GM19238 (cell line): ENCODE data around the gene FAAH.
A peak's percentile ranks its signal among the peaks of the same experiment; 100 is the strongest.

Source experiments
- DNase-seq: peaks from one replicate; pipeline ENCODE4 v3.0.0; 2011; ENCODE audit warnings: low spot score; ENCODE audit not compliant: insufficient read length

FAAH gene

GRCh38 chr1:46400421-46400820, 6.3 kb downstream of the FAAH start:
- DNase-seq = no peak

DNA sequence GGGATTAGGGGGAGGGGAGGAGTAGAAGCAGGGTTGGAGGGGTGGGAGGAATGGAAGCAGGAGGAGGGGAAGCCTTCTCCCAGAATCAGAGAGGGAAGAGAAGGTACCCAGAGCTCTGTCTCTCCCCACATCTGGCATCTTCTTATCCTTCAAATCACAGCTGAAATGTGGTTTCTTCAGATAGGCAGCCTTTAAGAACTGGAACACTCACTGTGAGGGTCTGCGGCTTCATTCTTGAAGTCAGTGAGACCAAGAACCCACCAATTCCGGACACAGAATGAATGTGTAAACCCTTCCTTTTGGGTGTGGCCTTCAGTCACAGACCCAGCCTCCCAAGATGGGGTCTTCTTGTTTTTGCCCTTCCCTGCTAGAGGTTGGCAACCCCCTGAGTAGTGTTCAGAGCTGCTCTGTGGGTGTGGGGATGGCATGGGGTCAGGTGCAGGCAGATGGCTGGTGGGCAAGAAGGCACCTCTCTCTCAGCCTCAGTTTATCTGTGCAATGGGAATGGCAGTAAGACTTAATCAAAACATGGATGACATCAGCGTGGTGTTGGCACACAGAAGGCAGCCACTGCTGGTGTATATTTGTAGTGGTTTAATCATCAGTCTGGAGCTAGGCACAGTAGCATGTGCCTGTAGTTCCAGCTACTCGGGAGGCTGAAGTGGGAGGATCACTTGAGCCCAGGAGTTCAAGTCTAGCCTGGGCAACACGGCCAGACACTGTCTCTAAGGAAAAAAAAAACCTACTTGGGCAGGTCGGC, 7.2 kb downstream of the FAAH start:
- DNase-seq = no peak

- no peak for DNase-seq
Measured at GRCh38 chr1:46401964-46402626, 8.0 kb downstream of the FAAH start.

DNA sequence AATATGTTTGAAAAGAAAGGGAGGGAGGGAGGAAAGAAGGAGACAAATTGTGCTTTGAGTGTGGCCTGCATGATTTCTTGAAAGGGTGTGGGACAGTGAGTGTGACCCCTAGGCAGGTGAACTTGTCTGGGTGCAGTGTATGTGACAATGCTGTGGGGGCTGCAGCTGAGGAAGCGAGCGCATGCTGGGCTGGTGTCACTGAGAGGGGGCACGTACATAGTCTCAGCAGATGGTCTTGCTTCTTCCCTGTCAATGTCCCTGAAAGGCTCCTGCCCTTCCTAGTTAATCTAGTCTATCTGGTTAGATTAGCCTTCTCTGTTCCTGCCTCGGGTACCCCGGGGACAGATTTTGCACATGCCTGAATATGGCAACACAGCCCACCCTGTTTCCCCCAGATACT, 9.8 kb downstream of the FAAH start:
- no peak for DNase-seq

- DNase-seq = no peak
Measured at GRCh38 chr1:46404482-46405196, 10.5 kb downstream of the FAAH start.

DNA sequence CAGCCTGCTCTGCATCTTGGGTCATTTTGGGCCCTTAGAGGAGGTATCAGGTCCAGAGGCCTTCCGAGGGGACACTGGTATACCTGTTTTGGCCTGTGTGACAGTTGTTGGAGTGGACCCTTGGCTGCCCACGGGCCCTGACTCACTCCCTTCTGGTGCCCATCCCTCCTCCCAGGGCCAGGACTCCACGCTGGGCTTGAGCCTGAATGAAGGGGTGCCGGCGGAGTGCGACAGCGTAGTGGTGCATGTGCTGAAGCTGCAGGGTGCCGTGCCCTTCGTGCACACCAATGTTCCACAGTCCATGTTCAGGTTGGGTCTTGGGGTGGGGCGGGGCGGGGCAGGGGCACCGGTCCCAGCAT, 11.1 kb downstream of the FAAH start:
- no peak for DNase-seq

GRCh38 chr1:46405724-46406123, 11.6 kb downstream of the FAAH start:
- DNase-seq = no peak

DNA sequence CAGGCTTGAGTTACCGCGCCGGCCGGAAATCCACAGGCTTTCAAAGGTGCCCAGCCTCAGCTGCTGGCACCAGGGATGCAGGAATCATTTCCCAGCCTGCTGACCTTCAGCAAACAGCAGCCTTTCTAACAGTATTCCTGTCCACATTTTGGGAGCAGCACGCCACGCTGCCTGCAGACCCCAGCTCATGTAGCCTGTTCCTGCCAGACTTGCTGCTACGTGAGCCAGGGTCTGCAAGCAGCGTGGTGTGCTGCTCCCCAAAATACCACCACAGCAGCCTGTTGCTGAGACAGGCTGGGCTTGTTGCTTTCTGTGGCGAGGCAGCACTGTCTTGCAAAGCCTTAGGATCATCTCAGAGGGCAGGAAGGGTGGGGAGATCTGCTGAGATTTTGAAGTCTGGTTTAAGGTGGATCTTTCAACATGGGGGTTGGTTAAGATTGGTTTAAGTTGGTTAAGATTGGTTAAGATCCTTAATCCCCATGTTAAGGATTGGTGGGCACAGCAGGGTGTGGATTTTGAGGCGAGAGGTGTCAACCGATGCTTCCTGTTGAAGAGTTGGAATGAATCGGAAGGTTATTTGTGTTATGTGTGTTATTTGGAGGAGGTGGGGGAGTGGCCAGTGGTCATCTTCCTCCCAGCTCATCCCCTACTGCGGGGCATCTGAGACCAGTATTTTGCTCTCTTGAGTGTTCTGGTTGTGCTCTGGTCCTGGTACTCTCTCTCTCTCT, 12.9 kb downstream of the FAAH start:
- no peak for DNase-seq

- DNase-seq = no peak
Measured at GRCh38 chr1:46407636-46408035, 13.5 kb downstream of the FAAH start.

GRCh38 chr1:46408356-46409062, 14.4 kb downstream of the FAAH start:
- DNase-seq = no peak

- DNase-seq = no peak
Measured at GRCh38 chr1:46409063-46409372, 14.9 kb downstream of the FAAH start.

DNA sequence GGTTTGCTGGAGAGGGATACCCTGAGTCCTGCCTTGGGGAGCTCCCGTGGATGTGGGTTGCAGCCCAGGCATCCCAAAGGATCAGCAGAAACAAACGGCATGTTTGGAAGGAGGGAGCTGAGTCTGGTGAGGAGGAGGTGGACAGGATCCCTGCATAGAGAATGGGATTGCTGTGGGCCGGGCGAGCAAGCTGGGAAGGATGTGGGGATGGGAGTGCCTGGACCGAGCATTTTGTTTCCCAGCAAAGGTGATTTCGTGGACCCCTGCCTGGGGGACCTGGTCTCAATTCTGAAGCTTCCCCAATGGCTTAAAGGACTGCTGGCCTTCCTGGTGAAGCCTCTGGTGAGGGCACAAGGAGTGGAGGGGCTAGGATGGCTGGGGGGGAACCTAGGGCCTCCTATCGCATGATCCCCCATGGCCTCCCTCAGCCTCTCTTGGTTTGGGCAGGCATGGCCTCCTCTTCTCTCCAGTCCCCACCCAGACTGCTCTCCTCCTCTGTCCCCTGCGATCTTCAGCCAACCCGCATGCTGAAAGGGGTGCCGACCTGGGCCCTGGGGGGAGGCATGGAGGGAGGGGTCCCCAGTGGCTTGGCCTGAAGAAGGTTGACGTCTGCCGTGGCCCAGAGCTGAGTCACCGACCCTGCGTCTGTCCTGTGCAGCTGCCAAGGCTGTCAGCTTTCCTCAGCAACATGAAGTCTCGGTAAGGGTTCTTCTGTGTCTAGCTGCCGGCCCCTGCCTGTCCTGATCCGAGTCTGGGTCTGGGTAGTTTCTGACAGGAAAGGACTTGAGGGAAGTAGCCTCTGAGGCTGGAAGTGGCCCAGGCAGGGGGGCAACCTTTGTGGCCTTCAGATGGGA, 16.3 kb downstream of the FAAH start:
- DNase-seq = no peak

DNA sequence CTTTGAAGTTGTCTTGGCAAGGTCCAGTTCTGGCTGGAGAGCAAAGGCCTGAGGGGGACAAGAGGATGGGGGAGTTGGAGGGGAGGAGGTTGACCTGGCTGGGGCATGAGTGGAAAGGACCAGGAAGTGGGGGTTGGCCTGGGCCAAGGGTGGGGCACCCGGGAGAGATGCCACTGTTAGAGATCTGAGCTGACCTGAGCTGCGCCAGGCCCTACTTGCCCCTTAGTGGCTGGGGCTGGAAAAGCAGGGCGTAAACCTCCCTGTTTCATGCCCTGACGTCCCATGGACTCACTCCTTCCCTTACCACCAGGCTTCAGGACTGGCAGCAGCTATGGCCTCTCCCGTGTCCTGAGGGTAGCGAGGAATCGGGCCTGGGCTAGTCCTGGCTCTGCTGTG, 16.9 kb downstream of the FAAH start:
- no peak for DNase-seq

DNA sequence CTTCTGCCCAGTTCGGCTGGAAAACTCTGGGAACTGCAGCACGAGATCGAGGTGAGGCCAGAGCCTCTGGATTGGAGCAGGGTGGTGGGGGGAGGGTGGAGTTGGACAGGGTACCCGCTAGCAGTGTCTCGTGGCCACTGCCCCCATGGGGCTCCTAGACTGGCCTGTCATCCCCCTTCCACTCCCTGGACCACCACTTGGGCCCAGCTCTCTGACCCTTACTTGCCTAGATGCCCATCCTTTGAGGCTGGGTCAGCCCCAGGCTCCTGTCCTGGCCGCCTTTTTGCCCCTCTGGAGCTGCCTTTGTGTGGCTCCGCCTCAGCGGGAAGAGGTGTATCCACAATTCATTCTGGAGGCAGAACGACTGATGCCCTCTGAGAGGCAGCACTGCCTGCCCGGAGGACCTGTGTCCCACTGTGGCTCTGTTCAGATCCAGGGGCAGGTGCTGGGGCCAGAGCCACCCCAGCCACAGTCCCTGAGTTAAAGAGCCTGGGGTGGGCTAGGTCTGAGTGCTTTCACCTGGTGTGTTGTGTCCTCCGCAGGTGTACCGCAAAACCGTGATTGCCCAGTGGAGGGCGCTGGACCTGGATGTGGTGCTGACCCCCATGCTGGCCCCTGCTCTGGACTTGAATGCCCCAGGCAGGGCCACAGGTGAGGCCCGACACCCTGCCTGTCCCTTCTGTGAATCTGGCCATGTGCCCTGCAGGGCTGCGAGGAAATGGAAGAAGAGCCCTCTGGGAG, 17.7 kb downstream of the FAAH start:
- DNase-seq = no peak

DNA sequence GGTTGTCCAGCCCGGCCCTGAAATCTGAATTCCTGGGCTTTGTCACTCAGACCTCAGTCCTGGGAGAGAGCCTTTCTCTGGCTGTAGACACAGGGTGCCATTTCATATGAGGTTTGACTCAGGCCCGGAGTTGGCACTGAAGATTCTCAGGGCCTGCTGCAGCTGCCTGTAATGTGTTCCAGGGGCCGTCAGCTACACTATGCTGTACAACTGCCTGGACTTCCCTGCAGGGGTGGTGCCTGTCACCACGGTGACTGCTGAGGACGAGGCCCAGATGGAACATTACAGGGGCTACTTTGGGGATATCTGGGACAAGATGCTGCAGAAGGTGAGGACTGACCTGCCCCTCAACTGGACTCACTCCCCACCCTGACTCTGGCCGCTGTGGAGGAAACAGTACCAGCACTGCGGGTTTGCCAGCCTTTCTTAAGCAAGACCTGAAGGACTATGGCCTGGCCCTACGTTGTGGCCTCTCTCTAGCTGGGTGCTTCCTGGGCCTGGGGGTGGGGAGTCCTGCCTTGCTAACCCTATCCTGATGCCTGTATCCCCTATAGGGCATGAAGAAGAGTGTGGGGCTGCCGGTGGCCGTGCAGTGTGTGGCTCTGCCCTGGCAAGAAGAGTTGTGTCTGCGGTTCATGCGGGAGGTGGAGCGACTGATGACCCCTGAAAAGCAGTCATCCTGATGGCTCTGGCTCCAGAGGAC, 18.9 kb downstream of the FAAH start:
- no peak for DNase-seq

DNA sequence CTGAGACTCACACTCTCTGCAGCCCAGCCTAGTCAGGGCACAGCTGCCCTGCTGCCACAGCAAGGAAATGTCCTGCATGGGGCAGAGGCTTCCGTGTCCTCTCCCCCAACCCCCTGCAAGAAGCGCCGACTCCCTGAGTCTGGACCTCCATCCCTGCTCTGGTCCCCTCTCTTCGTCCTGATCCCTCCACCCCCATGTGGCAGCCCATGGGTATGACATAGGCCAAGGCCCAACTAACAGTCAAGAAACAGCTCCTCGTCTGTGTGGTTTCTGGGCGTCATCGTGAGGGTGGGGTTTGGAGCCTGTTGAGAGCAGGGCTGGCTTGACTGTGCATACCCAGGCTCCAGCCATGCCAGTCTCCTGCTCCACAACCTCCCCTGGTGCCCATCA, 19.5 kb downstream of the FAAH start:
- DNase-seq = peak; percentile 42

GRCh38 chr1:46415514-46415913, 21.4 kb downstream of the FAAH start:
- no peak for DNase-seq

GRCh38 chr1:46418976-46419375, 24.9 kb downstream of the FAAH start:
- DNase-seq = no peak

DNA sequence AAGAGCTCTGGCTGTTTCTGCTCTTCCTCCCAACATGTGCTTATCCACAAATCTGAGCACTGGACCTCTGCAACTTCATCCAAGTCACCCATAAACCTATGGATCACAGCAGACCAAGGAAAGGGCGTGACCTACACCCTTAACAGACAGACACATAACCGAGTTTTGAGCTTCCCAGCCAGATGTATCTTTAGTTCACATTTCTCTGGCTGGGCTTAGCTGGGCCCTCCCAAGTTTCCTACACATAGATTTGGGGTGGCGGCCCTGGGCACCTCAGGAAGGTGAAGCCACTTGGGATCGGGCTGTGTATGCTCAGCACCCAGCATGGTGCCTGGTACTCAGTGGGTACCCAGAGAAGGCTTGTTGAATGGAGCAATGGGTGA, 26.4 kb downstream of the FAAH start:
- DNase-seq = no peak
